ENCODE measurements around the gene GPR137B.

GPR137B gene

GRCh38 chr1:236142253-236143103, at the start of gene GPR137B:
TSS of gene GPR137B (plus strand) at chr1:236142539. CDS start at chr1:236142623, 84 bp downstream.
- TF ChIP-seq GATA2 (IDR thresholded peaks at IDR 0.05; ENCODE audit: low read depth, low read length) (no peak), GATA3 (IDR thresholded peaks at IDR 0.05; ENCODE audit: low read depth, low read length) (no peak)

- TF ChIP-seq GATA3 (IDR thresholded peaks at IDR 0.05; ENCODE audit: low read depth, low read length) (no peak), GATA2 (IDR thresholded peaks at IDR 0.05; ENCODE audit: low read depth, low read length) (no peak)
These were observed 49.4 kb upstream of the GPR137B start for GRCh38 chr1:236092899-236093298.

GRCh38 chr1:236095705-236096520, 46.4 kb upstream of the GPR137B start:
- TF ChIP-seq GATA3 (IDR thresholded peaks at IDR 0.05; ENCODE audit: low read depth, low read length) (no peak), GATA2 (IDR thresholded peaks at IDR 0.05; ENCODE audit: low read depth, low read length) (no peak)

GRCh38 chr1:236098267-236098666, 44.1 kb upstream of the GPR137B start:
- TF ChIP-seq GATA3 (IDR thresholded peaks at IDR 0.05; ENCODE audit: low read depth, low read length) = no peak

GRCh38 chr1:236099355-236099974, 42.9 kb upstream of the GPR137B start:
- TF ChIP-seq GATA2 (IDR thresholded peaks at IDR 0.05; ENCODE audit: low read depth, low read length) = no peak
- TF ChIP-seq GATA3 (IDR thresholded peaks at IDR 0.05; ENCODE audit: low read depth, low read length) = no peak

- TF ChIP-seq GATA2 (IDR thresholded peaks at IDR 0.05; ENCODE audit: low read depth, low read length) (no peak), GATA3 (IDR thresholded peaks at IDR 0.05; ENCODE audit: low read depth, low read length) (no peak)
These were observed 41.5 kb upstream of the GPR137B start for GRCh38 chr1:236100799-236101198.

GRCh38 chr1:236101233-236102200, 40.8 kb upstream of the GPR137B start:
- TF ChIP-seq GATA2 (IDR thresholded peaks at IDR 0.05; ENCODE audit: low read depth, low read length) = no peak
- TF ChIP-seq GATA3 (IDR thresholded peaks at IDR 0.05; ENCODE audit: low read depth, low read length) = no peak

GRCh38 chr1:236102611-236103010, 39.7 kb upstream of the GPR137B start:
- TF ChIP-seq GATA2 (IDR thresholded peaks at IDR 0.05; ENCODE audit: low read depth, low read length) (no peak), GATA3 (IDR thresholded peaks at IDR 0.05; ENCODE audit: low read depth, low read length) (no peak)

- no peak for TF ChIP-seq GATA2 (IDR thresholded peaks at IDR 0.05; ENCODE audit: low read depth, low read length)
- TF ChIP-seq GATA3 (IDR thresholded peaks at IDR 0.05; ENCODE audit: low read depth, low read length) = no peak
These were observed 39.3 kb upstream of the GPR137B start for GRCh38 chr1:236103059-236103458.

GRCh38 chr1:236103646-236104218, 38.6 kb upstream of the GPR137B start:
- TF ChIP-seq GATA3 (IDR thresholded peaks at IDR 0.05; ENCODE audit: low read depth, low read length) = no peak
- TF ChIP-seq GATA2 (IDR thresholded peaks at IDR 0.05; ENCODE audit: low read depth, low read length) = no peak

GRCh38 chr1:236107121-236107907, 35.0 kb upstream of the GPR137B start:
- TF ChIP-seq GATA2 (IDR thresholded peaks at IDR 0.05; ENCODE audit: low read depth, low read length) = no peak
- no peak for TF ChIP-seq GATA3 (IDR thresholded peaks at IDR 0.05; ENCODE audit: low read depth, low read length)

GRCh38 chr1:236108027-236108648, 34.2 kb upstream of the GPR137B start:
- no peak for TF ChIP-seq GATA3 (IDR thresholded peaks at IDR 0.05; ENCODE audit: low read depth, low read length)
- no peak for TF ChIP-seq GATA2 (IDR thresholded peaks at IDR 0.05; ENCODE audit: low read depth, low read length)

All from SH-SY5Y (cell line).